Coronary artery (tissue), 2 donors: ENCODE measurements around the gene GPHB5.

ENCODE experiments used
- DNase-seq: peaks from one replicate; pipeline ENCODE4 v3.0.0-alpha.2; 2017; ENCODE audit warnings: low spot score
- H3K27ac ChIP-seq, 2 donors: fragments of 200-600 bp; sonication (generic); one replicate each; pipeline ENCODE4 v1.5.1; 2016 to 2019
- H3K4me3 ChIP-seq: fragments of 200-600 bp; sonication (generic); 2 replicates; pipeline ENCODE4 v1.5.1; 2016; ENCODE audit warnings: mild to moderate bottlenecking, moderate library complexity
- TF ChIP-seq, protein P1 (sequence below): fragments of 200-600 bp; sonication (generic); IDR thresholded peaks from one replicate; pipeline ENCODE4 v1.5.1; 2019; ENCODE audit warnings: antibody characterized with exemption

Gene GPHB5

DNA sequence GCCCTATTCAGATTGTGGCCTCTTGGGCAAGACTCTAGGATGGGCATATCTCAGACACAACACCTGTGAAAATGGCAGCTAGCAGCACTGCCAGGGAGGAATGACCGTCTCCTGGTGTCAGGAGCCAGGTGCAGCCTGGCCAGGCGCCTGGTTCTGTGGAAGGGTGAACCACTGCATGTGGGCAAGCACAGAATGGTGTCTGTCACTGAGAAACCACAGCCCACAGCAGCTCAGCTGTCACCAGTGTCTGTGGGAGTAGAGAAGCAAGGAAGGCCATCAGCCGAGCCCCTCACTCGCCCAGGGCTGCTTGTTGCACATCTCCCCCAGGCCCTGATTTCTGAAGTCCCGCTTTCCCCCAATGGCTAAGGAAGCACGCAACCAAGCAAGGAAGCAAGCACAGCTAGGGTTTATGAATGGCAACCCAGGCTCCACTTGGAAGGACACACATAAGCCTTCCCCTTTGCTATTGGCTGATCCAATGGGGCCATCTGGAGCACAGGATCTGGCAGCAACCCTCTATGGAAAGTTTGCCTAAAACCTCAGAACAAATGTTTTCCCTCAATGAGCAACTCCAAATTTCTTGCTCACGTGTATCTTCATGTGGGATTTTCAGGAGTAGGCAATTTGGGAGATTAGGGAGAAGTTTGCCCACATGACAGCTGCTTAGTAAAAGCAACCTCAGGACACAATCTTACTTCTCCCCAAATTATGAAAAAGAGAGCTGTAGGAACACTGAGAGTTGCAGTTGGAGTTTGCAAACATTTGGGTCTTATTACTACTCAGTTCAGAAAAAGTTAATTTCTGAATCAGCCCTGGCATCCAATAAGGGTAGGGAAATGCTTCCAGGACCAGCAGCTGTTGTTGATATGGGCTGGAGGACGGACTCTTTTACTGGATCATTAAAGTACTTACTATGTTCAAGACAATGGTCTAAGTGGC, 44.7 kb downstream of the GPHB5 start:
- Histone ChIP-seq H3K27ac (peak overlapping the region in 1 of 2 donors; percentile 39), H3K4me3 (no peak overlapping the region)
- DNase-seq: no peak
- TF ChIP-seq, protein P1, sequence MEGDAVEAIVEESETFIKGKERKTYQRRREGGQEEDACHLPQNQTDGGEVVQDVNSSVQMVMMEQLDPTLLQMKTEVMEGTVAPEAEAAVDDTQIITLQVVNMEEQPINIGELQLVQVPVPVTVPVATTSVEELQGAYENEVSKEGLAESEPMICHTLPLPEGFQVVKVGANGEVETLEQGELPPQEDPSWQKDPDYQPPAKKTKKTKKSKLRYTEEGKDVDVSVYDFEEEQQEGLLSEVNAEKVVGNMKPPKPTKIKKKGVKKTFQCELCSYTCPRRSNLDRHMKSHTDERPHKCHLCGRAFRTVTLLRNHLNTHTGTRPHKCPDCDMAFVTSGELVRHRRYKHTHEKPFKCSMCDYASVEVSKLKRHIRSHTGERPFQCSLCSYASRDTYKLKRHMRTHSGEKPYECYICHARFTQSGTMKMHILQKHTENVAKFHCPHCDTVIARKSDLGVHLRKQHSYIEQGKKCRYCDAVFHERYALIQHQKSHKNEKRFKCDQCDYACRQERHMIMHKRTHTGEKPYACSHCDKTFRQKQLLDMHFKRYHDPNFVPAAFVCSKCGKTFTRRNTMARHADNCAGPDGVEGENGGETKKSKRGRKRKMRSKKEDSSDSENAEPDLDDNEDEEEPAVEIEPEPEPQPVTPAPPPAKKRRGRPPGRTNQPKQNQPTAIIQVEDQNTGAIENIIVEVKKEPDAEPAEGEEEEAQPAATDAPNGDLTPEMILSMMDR: no peak

DNA sequence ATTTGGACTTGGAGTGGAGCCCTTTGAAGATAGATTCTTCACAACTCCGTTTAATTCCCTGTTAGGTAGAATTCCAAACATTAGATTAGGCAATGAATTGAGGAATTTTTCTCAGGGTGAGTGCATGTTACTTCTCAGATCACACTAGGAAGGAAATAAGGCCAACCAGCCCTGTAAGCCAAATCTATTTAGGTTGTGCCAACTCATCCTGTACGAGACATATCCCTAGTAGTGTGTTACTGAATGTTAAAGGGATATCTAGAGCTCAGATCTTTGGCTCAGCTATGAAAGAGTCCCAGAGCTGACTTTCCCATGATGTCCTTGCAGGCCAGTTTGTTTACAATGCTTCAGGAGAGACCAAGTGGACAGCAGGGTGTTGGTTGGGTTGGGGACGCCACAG, 45.6 kb downstream of the GPHB5 start:
- H3K27ac ChIP-seq: peak overlapping the region in 1 of 2 donors; percentile 39

GRCh38 chr14:63269561-63270225, 49.0 kb downstream of the GPHB5 start:
- Histone ChIP-seq H3K27ac (no peak overlapping the region), H3K4me3 (no peak overlapping the region)
- TF ChIP-seq, protein P1: no peak
- no peak for DNase-seq

More for the DNA sequence above, 45.6 kb downstream of the GPHB5 start:
- TF ChIP-seq, protein P1: no peak
- no peak for DNase-seq
- no peak overlapping the region for H3K4me3 ChIP-seq

DNA sequence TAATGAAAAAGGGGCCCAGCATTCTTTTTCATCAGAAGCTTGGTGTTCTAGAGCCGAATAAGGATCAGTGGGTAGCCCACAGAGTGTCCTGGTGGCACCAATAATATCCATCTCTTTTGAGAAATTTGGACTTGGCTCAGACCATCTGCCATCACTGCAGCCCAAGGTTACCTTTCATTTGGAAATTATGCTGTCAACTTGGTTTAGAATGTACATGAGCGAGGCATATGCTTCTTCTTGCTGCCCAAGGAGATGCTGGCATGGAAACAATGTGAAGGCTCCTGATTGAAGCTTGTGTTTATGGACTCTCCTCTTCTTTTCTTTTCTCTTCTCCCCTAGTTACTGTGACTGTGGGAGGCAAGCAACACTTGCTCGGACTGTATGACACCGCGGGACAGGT, 50.0 kb downstream of the GPHB5 start:
- no peak overlapping the region for H3K4me3 ChIP-seq
- TF ChIP-seq, protein P1: no peak
- no peak for DNase-seq
- no peak overlapping the region for H3K27ac ChIP-seq

- no peak overlapping the region for H3K4me3 ChIP-seq
- H3K27ac ChIP-seq: no peak overlapping the region
- DNase-seq: no peak
- TF ChIP-seq, protein P1: no peak
Observed at GRCh38 chr14:63267171-63267570, 51.6 kb downstream of the GPHB5 start.

DNA sequence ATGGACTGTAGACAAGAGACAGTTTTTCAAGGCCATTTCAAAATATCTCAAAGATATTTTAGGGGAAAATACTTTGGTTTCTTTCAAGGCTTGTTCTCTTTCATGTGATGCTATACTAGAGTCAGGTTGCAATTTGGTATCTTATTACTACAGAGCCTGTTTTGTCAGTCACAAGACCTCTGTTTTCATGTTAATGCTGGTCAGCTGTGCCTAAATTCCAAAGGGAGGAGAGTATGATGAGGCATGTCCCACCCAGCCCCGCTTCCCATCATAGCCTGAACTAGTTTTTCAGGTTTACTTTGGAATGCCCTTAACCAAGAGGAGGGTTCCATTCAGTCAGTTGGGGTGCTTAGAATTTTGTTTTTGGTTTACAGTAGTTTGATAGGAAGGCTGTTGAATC, 52.6 kb downstream of the GPHB5 start:
- no peak overlapping the region for H3K27ac ChIP-seq
- H3K4me3 ChIP-seq: no peak overlapping the region
- TF ChIP-seq, protein P1: no peak
- no peak for DNase-seq
